Measurements from ENCODE around the gene ELMO3. TPM values are rescaled to one million over a fixed set of nuclear protein-coding genes. Genes with fewer than 3 reads are reported as not detected.

Gene ELMO3
- total and polyA plus RNA-seq, 8 donors = 4.9 to 21.2 (median 8.5) TPM

GRCh38 chr16:67229906-67230808, 31.2 kb downstream of the ELMO3 start:
- intact Hi-C loops (cut with DNase I) = no loop called here
- no peak for ATAC-seq
- peaks cover 15 to 25% of the 10 kb centered on the region in 2 donors for H3K4me1 ChIP-seq
- H3K27ac ChIP-seq = no peak overlapping the region
- H3K36me3 ChIP-seq = peaks cover 3 to 71% of the 10 kb centered on the region in 2 donors
- H3K27me3 ChIP-seq = no peaks in the 10 kb centered on the region
- TF ChIP-seq, protein P1, sequence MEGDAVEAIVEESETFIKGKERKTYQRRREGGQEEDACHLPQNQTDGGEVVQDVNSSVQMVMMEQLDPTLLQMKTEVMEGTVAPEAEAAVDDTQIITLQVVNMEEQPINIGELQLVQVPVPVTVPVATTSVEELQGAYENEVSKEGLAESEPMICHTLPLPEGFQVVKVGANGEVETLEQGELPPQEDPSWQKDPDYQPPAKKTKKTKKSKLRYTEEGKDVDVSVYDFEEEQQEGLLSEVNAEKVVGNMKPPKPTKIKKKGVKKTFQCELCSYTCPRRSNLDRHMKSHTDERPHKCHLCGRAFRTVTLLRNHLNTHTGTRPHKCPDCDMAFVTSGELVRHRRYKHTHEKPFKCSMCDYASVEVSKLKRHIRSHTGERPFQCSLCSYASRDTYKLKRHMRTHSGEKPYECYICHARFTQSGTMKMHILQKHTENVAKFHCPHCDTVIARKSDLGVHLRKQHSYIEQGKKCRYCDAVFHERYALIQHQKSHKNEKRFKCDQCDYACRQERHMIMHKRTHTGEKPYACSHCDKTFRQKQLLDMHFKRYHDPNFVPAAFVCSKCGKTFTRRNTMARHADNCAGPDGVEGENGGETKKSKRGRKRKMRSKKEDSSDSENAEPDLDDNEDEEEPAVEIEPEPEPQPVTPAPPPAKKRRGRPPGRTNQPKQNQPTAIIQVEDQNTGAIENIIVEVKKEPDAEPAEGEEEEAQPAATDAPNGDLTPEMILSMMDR (IDR thresholded peaks at IDR 0.05) = no peak
- no peak overlapping the region for H3K4me3 ChIP-seq
- no peaks in the 10 kb centered on the region for H3K9me3 ChIP-seq
- peak in 1 of 4 donors; percentile 78 for DNase-seq

GRCh38 chr16:67230809-67231660, 32.1 kb downstream of the ELMO3 start:
- H3K4me1 ChIP-seq = peaks cover 8 to 17% of the 10 kb centered on the region in 2 donors
- H3K36me3 ChIP-seq = peaks cover 3 to 80% of the 10 kb centered on the region in 2 donors
- H3K27ac ChIP-seq = no peak overlapping the region
- TF ChIP-seq, protein P1 (IDR thresholded peaks at IDR 0.05) = no peak
- H3K9me3 ChIP-seq = no peaks in the 10 kb centered on the region
- DNase-seq = peak in 1 of 4 donors; percentile 35
- no peak overlapping the region for H3K4me3 ChIP-seq
- ATAC-seq = no peak
- intact Hi-C loops (cut with DNase I) = no loop called here
- no peaks in the 10 kb centered on the region for H3K27me3 ChIP-seq

DNA sequence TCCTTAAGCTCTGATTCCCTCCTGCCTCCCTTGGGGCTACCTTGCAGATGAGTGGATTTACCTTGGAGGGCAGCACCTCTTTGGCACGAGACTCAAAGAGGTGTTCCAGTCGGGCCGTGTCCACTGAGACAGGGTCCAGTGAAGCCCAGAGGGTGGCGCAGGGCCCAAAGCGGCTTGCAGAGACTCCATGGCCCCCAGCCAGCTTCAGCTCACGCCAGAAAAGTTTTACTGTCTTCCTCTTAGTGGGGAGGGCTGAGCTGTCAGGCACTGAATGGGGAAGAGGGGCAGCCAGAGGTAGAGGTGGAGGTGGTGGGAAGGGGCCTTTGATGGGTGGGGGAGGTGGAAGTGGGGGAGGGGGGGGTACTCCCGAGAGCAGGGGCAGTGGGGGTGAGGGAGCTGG, 34.7 kb downstream of the ELMO3 start:
- Histone ChIP-seq H3K4me1 (peaks cover 0 to under 1% of the 10 kb centered on the region in 2 donors), H3K36me3 (peaks cover 3 to 100% of the 10 kb centered on the region in 2 donors), H3K9me3 (no peaks in the 10 kb centered on the region), H3K27me3 (no peaks in the 10 kb centered on the region), H3K27ac (no peak overlapping the region), H3K4me3 (no peak overlapping the region)
- intact Hi-C loops (cut with DNase I) = no loop called here
- TF ChIP-seq, protein P1 (IDR thresholded peaks at IDR 0.05) = no peak
- DNase-seq = peak in 1 of 4 donors; percentile 60
- ATAC-seq = no peak

DNA sequence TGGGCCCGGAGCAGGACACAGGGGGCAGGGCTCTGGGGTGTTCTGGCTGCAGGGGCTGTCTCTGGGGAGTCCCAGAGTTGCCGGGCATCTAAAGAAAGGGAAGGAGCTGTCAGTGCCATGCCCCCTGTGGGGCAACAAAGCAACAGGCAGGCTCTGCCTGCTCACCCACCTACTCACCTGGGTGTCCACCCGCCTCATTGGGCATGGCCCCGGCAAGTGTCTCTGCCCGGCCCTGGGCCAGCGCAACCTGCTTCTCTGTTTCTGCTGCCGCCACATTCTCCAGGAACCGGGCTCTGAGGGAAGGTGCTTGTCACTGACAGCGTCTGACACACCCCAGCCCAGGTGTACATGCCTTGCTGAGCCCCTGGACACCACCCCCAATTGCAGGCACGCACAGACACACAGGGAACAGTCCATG, 35.3 kb downstream of the ELMO3 start:
- no peak overlapping the region for H3K4me3 ChIP-seq
- no peaks in the 10 kb centered on the region for H3K4me1 ChIP-seq
- peak in 1 of 4 donors; percentile 43 for DNase-seq
- no peak overlapping the region for H3K27ac ChIP-seq
- no peak for ATAC-seq
- H3K27me3 ChIP-seq = no peaks in the 10 kb centered on the region
- TF ChIP-seq, protein P1 (IDR thresholded peaks at IDR 0.05) = no peak
- peaks cover 3 to 100% of the 10 kb centered on the region in 2 donors for H3K36me3 ChIP-seq
- H3K9me3 ChIP-seq = no peaks in the 10 kb centered on the region
- intact Hi-C loops (cut with DNase I) = no loop called here

Data from left lung (tissue), 10 donors.